Fibroblast of the aortic adventitia (primary cell): ENCODE results near the gene SLC1A7. TPM values are rescaled to one million over a fixed set of nuclear protein-coding genes. Genes with fewer than 3 reads are reported as not detected.
"Not testable (repeated sequence)": the region's sequence is repeated elsewhere in the genome, so short reads cannot be mapped to it uniquely, and the experiment has no call there.

Source experiments
- DNase-seq: peaks from one replicate; pipeline ENCODE4 v3.0.0-alpha.2; 2010; ENCODE audit warnings: low read depth
- H3K4me3 ChIP-seq: 2 replicates; pipeline ENCODE4 v1.5.1; 2011; ENCODE audit warnings: low read depth, mild to moderate bottlenecking, control low read depth, low read length, moderate library complexity
- CTCF ChIP-seq: IDR thresholded peaks from 2 replicates; pipeline ENCODE4 v1.5.1; 2011; ENCODE audit warnings: mild to moderate bottlenecking, low read length, control low read depth, inconsistent platforms; ENCODE audit not compliant: insufficient read depth
- total RNA-seq: library from RNA; depleted of rRNA; stranded (reverse); fragments of >200 nt; gene quantifications from 2 replicates; pipeline ENCODE4 v1.2.3, GENCODE V29; 2012; ENCODE audit warnings: low replicate concordance

The SLC1A7 gene
- total RNA-seq, result 0.41 and 3.8 TPM in 2 replicates

GRCh38 chr1:53142226-53142853 is at the start of gene SLC1A7:
Gene SLC1A7 (minus strand): TSS chr1:53142638. CDS start chr1:53142449, 189 bp downstream.
- TF ChIP-seq CTCF, result no peak
- DNase-seq, result no peak
- no peak within 1 kb of the TSS for H3K4me3 ChIP-seq

GRCh38 chr1:53190210-53190611 is 47.8 kb upstream of the SLC1A7 start:
- TF ChIP-seq CTCF, result no peak
- no peak overlapping the region for H3K4me3 ChIP-seq
- no peak for DNase-seq

- no peak for DNase-seq
These were observed 46.6 kb upstream of the SLC1A7 start for GRCh38 chr1:53189061-53189460.

GRCh38 chr1:53188099-53188498 is 45.7 kb upstream of the SLC1A7 start:
- TF ChIP-seq CTCF, result no peak
- no peak overlapping the region for H3K4me3 ChIP-seq
- no peak for DNase-seq

More at GRCh38 chr1:53189061-53189460, 46.6 kb upstream of the SLC1A7 start:
- no peak for TF ChIP-seq CTCF
- H3K4me3 ChIP-seq, result no peak overlapping the region

GRCh38 chr1:53187401-53187800 is 45.0 kb upstream of the SLC1A7 start:
- DNase-seq, result peak; percentile 52
- no peak overlapping the region for H3K4me3 ChIP-seq

GRCh38 chr1:53186533-53186932 is 44.1 kb upstream of the SLC1A7 start:
- TF ChIP-seq CTCF, result no peak
- no peak overlapping the region for H3K4me3 ChIP-seq
- no peak for DNase-seq

More at GRCh38 chr1:53187401-53187800, 45.0 kb upstream of the SLC1A7 start:
- TF ChIP-seq CTCF, result no peak

GRCh38 chr1:53185955-53186297 is 43.5 kb upstream of the SLC1A7 start:
- H3K4me3 ChIP-seq, DNase-seq: not testable (repeated sequence)
